SIG-M5 treated with dmso at 0.1 percent for 504 hours (cell line): ENCODE results near the gene CLEC4F.

ENCODE experiments used
- DNase-seq: peaks from one replicate; lab custom pipeline; 2025; ENCODE audit not compliant: unreplicated experiment; lab: John Stamatoyannopoulos, UW

The CLEC4F gene

DNA sequence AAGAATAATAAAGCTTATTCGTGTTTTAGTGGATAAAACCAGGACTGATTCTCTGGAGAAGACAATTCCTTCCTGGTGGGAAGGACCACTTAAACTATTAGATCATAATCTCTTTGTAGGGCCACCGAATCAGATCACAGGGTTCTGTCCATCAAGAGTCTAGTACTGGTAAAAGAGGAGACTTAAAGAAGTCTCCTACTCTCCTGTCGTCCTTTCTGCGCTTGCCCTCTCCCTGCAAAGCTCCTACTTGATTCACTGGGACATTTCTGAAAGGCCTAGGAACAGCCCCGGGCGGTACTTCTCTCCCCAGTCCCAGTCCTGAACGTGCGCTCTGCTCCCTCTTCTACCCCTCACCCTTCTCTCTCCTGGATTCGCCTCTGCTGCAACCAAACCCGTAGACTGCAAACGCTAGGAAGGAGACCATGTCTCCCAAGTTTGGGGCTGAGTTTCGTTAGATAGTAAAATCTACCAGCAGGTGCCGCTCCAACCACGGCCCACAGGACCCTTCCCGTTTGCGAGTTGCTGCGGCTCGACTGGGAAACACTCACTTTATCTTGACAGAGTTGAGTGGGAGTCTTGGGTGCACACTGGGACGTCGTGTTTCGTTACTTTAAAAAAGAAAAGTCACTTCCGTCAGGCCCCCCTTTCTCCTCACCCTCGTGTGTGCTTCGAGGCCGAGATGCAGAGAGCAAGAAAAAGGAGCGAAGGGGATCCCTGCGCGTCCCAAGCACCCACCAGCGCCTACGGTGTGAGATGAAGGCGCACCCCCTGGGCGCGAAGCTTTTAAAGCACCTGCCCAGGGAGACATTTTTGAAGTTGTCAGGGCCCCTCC is 30.9 kb downstream of the CLEC4F start:
- peak; percentile 78 for DNase-seq

DNA sequence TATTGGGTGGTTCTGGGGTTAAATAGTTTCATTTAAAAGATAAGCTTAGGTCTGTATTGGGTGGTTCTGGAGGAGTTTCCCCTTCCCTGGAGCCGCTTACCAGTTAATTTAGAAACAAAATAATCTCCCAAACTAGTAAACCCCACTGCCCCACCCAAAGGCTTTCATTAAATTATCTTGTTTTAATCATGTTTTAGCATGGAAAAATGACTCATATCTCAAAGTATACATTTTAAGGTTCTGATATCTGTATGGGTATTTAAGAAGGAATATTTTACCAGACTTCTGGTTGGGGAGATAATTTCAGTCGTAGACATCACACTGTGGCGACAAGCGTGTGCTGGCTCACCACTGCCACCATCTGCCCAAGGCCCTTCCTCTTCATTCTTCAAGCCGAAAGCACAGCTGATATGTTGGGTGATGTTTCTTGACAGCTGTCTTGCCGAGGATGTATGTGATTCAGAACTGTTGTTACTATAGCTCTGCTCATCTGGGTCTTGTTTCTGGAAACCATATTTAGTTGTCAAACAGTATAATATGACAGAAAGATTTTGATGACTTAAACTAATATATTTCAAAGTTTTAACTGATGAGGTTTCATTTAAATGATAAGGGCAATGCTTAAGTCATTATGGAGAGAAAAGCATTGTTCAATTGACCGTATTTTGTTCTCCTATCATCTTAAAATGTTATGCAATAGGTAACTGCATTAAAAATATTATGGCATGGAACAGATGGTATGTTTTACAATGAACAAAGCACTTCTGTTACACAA is 35.1 kb downstream of the CLEC4F start:
- DNase-seq: peak; percentile 63

DNA sequence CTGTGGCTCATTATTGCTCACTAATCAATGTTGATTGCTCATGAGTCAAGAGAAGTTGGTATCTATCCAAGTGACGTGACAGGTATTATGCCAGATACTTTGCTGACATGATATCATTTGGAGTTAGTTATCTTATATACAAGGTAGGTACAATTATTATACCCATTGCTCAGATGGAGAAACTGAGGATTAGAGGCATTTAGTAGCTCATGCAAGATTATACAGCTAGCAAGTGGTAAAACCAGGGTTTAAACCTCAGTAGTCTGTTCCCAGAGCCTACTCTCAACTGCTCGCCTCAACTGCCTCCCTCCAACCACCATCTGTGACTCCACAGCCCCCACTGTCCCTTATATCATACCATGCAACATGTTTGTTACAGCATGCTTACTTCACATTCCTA is 36.1 kb downstream of the CLEC4F start:
- no peak for DNase-seq

DNA sequence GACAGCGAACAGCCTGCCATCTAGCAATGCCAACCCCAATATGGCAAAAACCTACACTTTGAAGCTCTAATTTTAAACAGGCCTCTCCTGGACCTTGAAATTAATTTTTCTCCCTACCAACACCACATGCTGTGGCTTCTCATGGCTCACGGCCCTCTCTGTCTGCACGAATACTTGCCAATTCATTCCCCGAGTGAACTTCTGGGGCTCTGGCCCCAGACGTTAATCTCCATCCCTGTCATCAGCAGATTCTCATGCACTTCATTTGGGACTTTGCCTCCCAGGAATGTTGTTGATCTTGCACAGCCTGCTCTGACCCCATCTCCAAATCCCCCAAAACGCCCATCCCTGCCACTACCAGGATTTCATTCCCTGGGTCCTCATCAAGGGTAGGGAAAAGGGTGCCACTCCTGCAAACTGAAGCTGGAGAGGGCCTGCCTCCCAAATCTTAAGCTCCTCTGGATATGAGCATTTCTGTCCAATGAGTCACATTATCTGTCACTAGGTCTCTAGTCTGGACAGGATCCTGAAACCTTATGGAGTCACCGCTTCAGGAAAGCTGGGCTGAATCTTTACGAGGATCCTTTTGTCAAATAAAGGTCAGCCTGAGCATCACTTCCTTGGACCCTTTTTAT is 40.4 kb downstream of the CLEC4F start:
- no peak for DNase-seq

DNA sequence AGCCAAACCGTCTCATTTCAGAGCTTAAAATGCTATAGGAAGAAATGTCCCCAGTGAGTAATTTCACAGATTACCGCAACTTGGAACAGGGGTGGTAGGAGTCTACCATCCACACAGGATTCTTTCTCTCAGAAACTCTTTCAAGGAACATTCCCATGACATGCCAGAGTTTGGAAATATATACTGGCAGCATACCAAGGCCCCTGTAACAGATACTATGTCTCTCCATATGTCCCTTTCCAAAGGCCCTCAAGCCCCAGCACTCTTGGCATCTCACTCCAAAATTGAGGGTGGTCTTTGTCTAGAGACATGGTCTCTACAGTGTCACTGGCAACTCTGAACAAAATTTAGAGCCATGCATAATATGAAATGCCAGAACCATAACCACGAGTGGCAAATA is 40.9 kb downstream of the CLEC4F start:
- no peak for DNase-seq

DNA sequence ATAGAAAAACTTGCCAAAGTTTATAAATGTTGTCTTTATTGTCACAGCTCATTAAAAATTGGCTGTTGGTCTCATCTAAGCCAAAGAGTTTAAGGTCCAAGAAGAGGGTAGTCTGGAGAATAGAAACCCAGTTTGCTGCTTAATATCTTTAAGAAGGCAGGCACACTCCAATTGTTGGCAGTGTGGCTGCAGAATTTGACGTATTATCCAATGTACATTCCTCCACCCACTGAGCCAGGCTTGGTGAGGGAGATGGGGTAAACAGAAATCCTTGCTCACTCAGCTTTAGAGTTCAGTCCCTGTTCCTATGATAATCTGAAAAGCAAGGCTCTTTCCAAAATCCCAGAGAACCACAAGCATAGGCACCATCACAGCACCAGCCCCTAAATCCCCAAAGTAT is 41.7 kb downstream of the CLEC4F start:
- DNase-seq: no peak

DNA sequence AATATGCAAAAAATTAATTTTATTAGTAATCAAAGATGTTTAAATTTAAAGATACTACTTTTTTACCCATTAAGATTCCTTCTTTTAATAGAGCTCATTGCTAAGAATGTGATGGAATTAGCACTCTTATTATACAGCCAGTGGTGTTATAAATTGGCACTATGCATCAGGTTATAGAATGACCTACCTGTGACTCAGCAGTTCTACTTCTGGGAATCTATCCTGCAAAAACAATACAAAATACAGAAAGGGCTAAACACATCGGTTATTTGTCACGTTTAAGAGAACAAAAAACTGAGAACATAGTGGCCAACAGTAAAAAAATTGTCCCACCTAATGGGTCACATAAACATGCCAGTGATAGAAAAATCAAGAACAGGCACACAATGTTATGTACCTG is 42.9 kb downstream of the CLEC4F start:
- DNase-seq: no peak

DNA sequence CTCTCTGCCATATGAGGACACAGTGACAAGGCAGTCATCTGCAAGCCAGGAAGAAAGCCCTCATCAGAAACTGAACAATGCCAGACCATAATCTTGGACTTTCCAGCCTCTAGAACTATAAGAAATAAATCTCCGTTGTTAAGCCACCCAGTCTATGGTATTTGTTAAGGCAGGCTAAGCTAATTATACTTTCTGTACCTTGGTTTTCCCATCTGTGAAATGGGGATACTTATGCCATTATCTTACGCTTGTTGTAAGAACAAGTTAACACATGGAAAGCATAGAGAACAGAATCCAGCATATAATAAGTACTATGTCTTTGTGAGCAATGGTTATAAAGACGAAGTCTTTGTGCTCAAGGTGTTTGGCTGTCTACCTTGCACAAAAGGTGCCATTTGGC is 44.1 kb downstream of the CLEC4F start:
- DNase-seq: no peak

DNA sequence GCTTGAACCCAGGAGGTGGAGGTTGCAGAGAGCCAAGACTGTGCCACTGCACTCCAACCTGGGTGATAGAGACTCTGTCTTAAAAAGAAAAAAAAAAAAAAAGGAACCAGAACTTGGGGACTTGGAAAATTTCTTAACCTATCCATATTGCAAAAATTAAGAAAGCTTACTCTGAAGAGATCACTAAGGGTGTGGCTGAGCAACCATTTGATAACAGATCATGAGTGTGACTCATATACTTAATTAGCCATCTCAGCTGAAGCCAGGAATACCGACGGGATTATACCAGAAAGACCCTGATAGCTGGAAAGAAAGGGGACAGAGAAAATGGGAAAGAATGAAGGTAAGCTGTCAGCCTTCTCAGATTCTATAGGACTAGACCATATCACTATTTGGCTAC is 45.3 kb downstream of the CLEC4F start:
- DNase-seq: no peak

DNA sequence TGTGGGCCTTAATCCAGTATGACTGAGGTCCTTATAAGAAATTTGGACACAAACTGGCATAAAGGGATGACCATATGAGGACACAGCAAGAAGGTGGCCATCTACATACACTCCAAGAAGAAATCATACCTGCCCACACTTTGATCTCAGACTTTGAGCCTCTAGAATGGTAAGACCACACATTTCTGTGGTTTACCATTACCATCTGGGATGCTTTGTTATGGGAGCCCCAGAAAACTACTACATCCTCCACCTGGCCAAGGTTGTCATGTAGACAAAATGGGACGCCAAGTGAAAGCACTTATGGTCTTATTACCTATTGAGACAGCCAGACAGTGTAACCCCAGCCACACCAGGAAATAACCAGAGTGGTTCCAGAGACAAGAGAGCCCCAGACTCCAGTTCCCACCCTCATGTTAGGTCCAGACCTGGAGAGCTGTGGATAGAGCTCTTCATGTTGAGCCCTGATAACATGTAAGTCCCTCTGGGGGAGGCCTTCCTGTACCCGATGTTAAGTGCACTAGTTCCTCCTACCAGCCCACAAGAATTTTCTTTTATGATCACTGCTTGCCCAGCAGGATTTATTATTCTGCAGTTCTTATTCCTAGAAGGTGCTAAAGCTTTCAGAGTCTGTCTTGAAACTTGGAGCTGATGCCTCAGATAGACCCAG is 47.8 kb downstream of the CLEC4F start:
- no peak for DNase-seq

DNA sequence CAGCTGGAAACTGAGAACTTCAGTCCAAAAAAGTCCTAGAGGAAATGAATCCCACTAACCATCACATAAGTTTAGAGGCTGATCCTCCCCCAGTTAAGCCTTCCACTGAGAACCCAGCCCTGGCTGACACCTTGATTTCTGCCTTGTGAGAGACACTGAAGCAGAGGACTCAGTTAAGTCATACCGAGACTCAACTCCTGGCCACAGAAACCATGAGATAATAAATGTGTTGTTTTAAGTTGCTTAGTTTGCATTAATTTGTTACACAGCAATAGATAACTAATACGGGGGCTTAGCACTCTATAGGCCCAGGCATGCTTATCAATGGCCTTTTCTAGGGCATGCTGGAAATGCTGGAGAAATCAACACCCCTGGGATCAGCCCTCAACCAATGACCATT is 49.0 kb downstream of the CLEC4F start:
- no peak for DNase-seq

DNA sequence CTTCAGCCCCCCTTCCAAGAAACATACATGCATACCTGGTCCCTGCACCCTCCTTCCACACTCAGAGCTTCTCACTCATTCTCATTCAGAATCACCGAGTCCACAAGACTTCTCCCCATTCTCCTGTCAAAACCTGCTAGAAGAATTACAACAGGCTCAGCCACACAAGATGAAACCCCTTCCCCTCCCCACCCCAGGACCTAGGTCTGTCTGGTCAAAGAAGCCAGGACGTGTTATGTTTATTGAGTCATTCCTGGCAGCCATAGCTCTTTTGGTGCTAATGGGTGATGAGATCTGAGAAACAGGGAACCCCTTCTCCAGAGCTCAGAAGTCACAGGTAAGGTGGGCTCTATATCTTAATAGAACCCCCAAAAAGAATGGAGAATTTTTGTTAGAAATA is 50.9 kb downstream of the CLEC4F start:
- no peak for DNase-seq

DNA sequence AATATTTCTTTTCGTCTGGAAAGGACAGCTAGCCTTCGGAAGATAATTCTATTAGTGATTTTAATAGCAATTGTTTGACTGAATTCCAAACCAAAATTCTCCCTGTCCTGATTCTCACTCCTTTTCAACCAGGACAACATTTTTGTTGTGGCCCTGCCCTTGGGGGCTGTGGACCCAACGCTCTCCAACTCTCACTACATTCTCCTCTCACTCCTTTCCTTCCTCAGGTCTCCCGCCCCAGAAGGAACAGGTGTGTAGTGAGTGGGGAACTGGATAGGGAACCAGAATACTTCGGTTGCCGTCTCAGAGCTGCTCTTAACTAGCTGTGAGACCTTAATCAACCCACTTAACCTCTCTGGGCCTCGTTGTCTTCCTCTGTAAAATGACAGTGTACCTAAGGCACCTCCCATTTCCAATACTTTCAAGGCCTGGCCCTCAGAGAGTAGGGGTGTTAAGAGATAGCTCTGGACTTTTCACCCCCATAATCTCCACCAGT is 51.8 kb downstream of the CLEC4F start:
- DNase-seq: no peak

DNA sequence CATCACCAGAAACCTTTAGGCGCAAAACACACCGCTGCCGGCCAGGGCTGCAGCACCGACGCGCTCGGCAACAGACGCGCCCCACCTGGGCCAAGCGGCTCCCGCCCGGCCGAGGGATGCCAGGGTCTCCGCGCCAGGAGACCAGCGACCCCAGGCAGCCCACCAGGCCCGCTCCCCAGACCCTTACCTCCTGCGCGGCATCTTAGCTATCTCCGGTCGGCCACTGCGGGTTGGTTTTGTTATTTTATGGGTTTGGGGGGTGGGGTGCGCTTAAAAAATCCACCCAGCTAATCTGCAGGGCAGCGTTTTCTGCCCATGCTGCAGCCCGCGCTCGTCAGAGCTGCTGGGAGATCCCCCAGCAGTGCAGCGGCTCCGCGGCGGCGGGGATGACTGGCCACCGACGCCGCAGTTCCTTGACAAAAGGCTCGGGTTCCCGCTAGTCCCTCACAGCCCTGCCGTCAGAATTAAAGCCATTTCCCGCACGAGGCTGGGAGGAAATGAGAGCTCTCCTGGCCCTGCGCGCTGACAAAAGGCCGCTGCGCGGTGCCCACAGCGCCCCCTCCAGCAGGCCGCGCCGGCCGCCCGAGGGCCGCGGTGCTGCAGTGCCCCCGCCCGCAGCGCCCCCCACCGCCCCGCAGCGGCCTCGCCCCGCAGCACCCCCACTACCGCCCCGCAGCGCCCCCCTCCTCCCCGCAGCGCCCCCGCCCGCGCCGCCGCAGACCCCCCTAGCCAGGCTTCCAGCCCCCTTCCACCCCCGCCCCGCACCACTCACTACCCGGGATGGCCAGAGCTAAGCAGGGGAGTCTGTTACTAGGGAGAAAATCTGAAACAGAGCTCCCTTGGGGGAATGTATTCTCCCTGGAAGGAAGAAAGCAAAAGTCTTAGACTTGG is 52.5 kb downstream of the CLEC4F start, which contains the start of gene ADD2:
Gene ADD2, minus strand, starts transcription at position 502 of the 891 bp plus-strand sequence. CDS start 61,792 bp downstream, outside the sequence.
- DNase-seq: no peak

DNA sequence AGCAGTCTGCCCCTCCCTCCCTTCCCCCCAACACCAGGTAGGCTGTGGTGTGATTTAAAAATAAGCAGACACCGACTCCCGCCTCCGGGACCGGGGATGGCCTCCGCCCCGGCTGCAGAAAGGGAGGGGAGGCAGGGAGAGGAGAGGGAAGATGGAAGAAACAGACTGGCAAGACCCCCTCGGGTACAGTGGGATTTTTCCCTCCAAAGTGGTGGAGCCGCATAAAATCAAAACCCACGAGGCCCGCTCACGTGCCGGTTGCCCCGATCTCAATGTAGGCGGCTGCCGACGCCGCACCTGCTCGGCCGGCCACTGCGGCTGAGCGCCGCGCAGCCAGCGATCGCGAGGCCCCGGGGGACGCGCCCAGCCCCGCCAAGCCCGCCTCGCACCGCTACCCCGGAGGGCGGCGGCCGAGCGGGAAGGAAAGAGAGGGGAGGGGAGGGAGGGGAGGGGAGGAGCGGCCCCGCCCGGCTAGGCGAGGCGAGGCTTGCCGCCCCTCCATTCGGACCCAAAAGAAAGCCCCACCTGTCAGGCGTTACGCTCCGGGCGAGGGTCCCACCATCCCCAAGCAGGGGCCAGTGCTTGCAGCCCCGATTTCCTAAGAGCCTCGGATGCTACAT is 53.2 kb downstream of the CLEC4F start:
- DNase-seq: no peak

DNA sequence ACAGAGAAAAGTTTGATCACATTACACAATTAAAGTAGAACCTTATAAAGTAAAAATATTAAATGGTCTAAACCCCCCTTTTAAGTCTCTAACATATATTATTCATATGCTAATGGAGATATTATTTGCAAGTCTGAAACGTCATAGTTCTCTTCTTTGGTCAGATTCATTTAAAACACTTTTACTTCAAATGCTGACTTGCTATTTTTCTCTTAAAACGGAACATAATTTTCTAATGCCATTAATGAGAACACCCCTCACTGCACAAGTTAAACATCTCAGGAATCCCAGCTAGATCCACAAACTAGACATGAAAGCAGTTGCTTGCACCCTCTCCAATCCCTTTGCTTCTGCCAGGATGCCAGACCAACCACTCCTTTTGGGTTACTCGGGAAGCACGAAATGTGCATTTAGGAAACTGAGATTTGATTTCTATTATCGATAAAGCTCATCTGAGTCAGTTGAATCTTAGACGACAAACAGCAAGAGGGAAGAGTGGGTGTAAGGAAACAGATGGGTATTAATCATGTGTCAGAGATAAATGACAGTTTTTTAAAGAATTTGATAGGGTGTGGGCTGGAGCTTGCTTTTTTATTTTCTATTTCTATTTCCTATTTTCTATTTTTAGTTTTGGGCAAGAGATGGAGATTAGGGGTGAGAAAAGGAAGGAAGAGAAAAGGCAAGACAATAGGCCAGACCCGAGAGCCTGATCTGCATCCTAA is 53.9 kb downstream of the CLEC4F start:
- DNase-seq: no peak

DNA sequence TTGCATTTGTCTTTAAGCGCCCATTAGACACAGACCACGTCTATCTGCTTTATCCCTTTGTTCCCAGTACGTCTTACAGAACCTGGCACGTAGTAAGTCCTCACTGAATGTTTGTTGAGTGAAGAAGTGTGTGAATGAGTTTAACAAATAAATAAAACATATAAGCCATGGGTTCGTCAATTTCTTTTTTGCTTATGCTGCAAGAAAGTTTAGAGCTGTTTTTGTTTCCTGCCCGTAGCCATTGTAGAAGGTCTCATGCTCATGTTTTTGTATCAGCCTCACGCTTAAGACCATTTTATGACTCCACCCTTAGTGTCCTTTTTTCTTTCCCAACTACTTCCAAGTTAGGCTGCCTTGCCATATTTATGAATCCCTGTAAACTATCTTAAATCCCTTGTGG is 54.9 kb downstream of the CLEC4F start:
- no peak for DNase-seq

DNA sequence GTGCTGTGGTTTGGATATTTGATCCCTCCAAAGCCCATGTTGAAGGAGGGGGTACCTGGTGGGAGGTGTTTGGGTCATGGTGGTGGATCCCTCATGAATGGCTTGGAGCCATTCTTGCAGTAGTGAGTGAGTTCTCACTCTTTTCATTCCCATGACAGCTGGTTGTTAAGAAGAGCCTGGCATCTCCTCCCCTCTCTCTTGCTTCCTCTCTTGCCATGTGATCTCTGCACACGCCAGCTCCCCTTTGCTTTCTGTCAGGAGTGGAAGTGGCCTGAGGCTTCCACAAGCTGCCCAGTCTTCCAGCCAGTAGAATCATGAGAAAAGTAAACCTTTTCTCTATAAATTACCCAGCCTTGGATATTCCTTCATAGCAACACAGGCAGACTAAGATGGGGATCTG is 61.0 kb downstream of the CLEC4F start:
- DNase-seq: no peak
